ENCODE data around the gene IFNAR2. TPM values are rescaled to one million over a fixed set of nuclear protein-coding genes. Genes with fewer than 3 reads are reported as not detected.

Gene IFNAR2
- polyA plus RNA-seq, 1 of the 3 experiments (the other 2 are of a cell fraction) = 10.4 TPM

DNA sequence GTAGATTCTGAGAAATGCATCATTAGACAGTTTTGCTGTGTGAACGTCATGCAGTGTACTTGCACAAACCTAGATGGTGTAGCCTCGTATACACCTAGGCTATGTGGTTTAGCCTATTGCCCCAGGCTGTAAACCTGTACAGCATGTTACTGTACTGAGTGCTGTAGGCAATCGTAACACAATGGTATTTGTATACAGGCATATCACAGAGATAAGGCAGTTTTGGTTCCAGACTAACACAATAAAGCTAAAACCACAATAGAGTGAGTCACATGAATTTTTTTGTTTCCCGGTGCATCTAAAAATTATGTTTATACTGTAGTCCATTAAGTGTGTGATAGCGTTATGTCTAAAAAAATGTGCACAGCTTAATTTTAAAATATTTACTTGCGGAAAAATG is 43.3 kb downstream of the IFNAR2 start:
- Histone ChIP-seq H3K27me3 (ENCODE audit: insufficient read depth) (no peaks in the 10 kb centered on the region), H3K9me3 (no peaks in the 10 kb centered on the region), H3K4me1 (ENCODE audit: control insufficient read depth in 1 of 2, insufficient read depth in 2 of 2, low read depth in 1 of 2, low read length in 1 of 2) (peaks cover 0 to 8% of the 10 kb centered on the region in 2 experiments; a peak in 1 of 4 replicates), H3K79me2 (ENCODE audit: insufficient read depth) (no peaks in the 10 kb centered on the region), H4K20me1 (ENCODE audit: insufficient read depth) (no peaks in the 10 kb centered on the region), H3F3A (replicated peaks; ENCODE audit: insufficient read depth) (no peaks in the 10 kb centered on the region), H3K27ac (ENCODE audit: low read depth in 2 of 2, low read length in 1 of 2) (no peak overlapping the region), H3K4me2 (no peak overlapping the region), H3K9ac (no peak overlapping the region), H3K36me3 (replicated peaks in 1 of 2; ENCODE audit: control insufficient read depth in 1 of 2, insufficient read depth in 2 of 2, low read length in 1 of 2) (peaks cover 7 to 37% of the 10 kb centered on the region in 2 experiments), H2AFZ (ENCODE audit: low read depth) (no peak overlapping the region), H3K4me3 (ENCODE audit: low read depth in 2 of 2, low read length in 1 of 2) (no peak overlapping the region), H3K9me2 (no peaks in the 10 kb centered on the region)
- WGBS (ENCODE audit: low lambda C conversion rate) = 89% methylated on average over 5 of the region's 6 CpGs
- no peak for DNase-seq
- ChIA-PET POLR2A (no interaction called here), CTCF (no interaction called here)
- no peak for TF ChIP-seq POLR2AphosphoS5 (IDR thresholded peaks at IDR 0.05; ENCODE audit: low read depth, low read length)
- no peak for TF ChIP-seq SIN3A (IDR thresholded peaks at IDR 0.05; ENCODE audit: borderline replicate concordance, low read depth, low read length)
- TF ChIP-seq SMC3 (IDR thresholded peaks at IDR 0.05; ENCODE audit: low read depth, low read length) = no peak
- TF ChIP-seq, protein P1, sequence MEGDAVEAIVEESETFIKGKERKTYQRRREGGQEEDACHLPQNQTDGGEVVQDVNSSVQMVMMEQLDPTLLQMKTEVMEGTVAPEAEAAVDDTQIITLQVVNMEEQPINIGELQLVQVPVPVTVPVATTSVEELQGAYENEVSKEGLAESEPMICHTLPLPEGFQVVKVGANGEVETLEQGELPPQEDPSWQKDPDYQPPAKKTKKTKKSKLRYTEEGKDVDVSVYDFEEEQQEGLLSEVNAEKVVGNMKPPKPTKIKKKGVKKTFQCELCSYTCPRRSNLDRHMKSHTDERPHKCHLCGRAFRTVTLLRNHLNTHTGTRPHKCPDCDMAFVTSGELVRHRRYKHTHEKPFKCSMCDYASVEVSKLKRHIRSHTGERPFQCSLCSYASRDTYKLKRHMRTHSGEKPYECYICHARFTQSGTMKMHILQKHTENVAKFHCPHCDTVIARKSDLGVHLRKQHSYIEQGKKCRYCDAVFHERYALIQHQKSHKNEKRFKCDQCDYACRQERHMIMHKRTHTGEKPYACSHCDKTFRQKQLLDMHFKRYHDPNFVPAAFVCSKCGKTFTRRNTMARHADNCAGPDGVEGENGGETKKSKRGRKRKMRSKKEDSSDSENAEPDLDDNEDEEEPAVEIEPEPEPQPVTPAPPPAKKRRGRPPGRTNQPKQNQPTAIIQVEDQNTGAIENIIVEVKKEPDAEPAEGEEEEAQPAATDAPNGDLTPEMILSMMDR (IDR thresholded peaks at IDR 0.05) = no peak
- TF ChIP-seq TAF1 (IDR thresholded peaks at IDR 0.05; ENCODE audit: borderline replicate concordance, low read depth, low read length) = no peak
- no peak for TF ChIP-seq GABPA (IDR thresholded peaks at IDR 0.05; ENCODE audit: low read depth)
- TF ChIP-seq MEF2A (IDR thresholded peaks at IDR 0.05; ENCODE audit: borderline replicate concordance, low read depth) = no peak

DNA sequence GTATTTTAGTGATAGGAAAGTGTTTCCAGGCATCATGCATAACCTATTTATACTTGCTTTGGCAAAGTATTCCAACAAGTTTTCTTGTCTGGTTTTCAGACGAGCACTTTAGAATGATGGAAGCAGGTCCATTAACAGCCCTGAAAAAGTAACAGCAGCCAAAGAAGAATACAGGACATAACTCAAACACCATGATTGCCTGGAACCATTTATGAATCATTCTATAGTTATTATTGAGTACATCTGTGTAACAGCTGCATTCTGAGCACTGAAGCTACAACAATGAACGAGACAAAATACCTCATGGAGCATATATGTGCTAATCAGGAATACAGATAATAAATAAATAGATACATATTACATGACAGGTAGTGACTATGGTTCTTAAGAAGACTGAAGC is 49.0 kb downstream of the IFNAR2 start:
- Histone ChIP-seq H3K4me1 (ENCODE audit: control insufficient read depth in 1 of 2, insufficient read depth in 2 of 2, low read depth in 1 of 2, low read length in 1 of 2) (peaks cover 0 to 2% of the 10 kb centered on the region in 2 experiments; a peak in 1 of 4 replicates), H3K27ac (ENCODE audit: low read depth in 2 of 2, low read length in 1 of 2) (no peak overlapping the region), H3F3A (replicated peaks; ENCODE audit: insufficient read depth) (no peaks in the 10 kb centered on the region), H3K9me3 (peaks cover 9% of the 10 kb centered on the region; the same call in 1 of the 2 replicates), H3K4me3 (ENCODE audit: low read depth in 2 of 2, low read length in 1 of 2) (no peak overlapping the region), H3K9ac (no peak overlapping the region), H3K36me3 (replicated peaks in 1 of 2; ENCODE audit: control insufficient read depth in 1 of 2, insufficient read depth in 2 of 2, low read length in 1 of 2) (peaks cover 18 to 62% of the 10 kb centered on the region in 2 experiments), H3K9me2 (no peaks in the 10 kb centered on the region), H3K27me3 (ENCODE audit: insufficient read depth) (no peaks in the 10 kb centered on the region), H3K4me2 (no peak overlapping the region), H2AFZ (ENCODE audit: low read depth) (no peak overlapping the region), H3K79me2 (ENCODE audit: insufficient read depth) (no peaks in the 10 kb centered on the region), H4K20me1 (ENCODE audit: insufficient read depth) (no peaks in the 10 kb centered on the region)
- ChIA-PET POLR2A (no interaction called here), CTCF (no interaction called here)
- WGBS (ENCODE audit: low lambda C conversion rate) = 86% methylated on average over 2 of the region's 2 CpGs
- no peak for DNase-seq
- TF ChIP-seq TEAD4 (IDR thresholded peaks at IDR 0.05; ENCODE audit: borderline replicate concordance, insufficient read depth) (no peak), RXRA (IDR thresholded peaks at IDR 0.05; ENCODE audit: borderline replicate concordance, low read depth) (no peak), TAF1 (IDR thresholded peaks at IDR 0.05; ENCODE audit: borderline replicate concordance, low read depth, low read length) (no peak), FOSL2 (IDR thresholded peaks at IDR 0.05; ENCODE audit: borderline replicate concordance, low read depth) (no peak), NRF1 (IDR thresholded peaks at IDR 0.05; ENCODE audit: low read depth, low read length) (no peak), NFIC (IDR thresholded peaks at IDR 0.05; ENCODE audit: borderline replicate concordance) (no peak), SIN3A (IDR thresholded peaks at IDR 0.05; ENCODE audit: borderline replicate concordance, low read depth, low read length) (no peak), TCF12 (IDR thresholded peaks at IDR 0.05) (no peak), GABPA (IDR thresholded peaks at IDR 0.05; ENCODE audit: low read depth) (no peak), RCOR1 (IDR thresholded peaks at IDR 0.05; ENCODE audit: low read length) (no peak), YY1 (IDR thresholded peaks at IDR 0.05; ENCODE audit: low read depth) (no peak), MEF2A (IDR thresholded peaks at IDR 0.05; ENCODE audit: borderline replicate concordance, low read depth) (no peak), SMC3 (IDR thresholded peaks at IDR 0.05; ENCODE audit: low read depth, low read length) (no peak), GATA2 (CRISPR knock-in tag; IDR thresholded peaks at IDR 0.05) (no peak)
- TF ChIP-seq, protein P2, sequence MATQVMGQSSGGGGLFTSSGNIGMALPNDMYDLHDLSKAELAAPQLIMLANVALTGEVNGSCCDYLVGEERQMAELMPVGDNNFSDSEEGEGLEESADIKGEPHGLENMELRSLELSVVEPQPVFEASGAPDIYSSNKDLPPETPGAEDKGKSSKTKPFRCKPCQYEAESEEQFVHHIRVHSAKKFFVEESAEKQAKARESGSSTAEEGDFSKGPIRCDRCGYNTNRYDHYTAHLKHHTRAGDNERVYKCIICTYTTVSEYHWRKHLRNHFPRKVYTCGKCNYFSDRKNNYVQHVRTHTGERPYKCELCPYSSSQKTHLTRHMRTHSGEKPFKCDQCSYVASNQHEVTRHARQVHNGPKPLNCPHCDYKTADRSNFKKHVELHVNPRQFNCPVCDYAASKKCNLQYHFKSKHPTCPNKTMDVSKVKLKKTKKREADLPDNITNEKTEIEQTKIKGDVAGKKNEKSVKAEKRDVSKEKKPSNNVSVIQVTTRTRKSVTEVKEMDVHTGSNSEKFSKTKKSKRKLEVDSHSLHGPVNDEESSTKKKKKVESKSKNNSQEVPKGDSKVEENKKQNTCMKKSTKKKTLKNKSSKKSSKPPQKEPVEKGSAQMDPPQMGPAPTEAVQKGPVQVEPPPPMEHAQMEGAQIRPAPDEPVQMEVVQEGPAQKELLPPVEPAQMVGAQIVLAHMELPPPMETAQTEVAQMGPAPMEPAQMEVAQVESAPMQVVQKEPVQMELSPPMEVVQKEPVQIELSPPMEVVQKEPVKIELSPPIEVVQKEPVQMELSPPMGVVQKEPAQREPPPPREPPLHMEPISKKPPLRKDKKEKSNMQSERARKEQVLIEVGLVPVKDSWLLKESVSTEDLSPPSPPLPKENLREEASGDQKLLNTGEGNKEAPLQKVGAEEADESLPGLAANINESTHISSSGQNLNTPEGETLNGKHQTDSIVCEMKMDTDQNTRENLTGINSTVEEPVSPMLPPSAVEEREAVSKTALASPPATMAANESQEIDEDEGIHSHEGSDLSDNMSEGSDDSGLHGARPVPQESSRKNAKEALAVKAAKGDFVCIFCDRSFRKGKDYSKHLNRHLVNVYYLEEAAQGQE (IDR thresholded peaks at IDR 0.05; ENCODE audit: low read depth, low read length) = no peak
- TF ChIP-seq, protein P3, sequence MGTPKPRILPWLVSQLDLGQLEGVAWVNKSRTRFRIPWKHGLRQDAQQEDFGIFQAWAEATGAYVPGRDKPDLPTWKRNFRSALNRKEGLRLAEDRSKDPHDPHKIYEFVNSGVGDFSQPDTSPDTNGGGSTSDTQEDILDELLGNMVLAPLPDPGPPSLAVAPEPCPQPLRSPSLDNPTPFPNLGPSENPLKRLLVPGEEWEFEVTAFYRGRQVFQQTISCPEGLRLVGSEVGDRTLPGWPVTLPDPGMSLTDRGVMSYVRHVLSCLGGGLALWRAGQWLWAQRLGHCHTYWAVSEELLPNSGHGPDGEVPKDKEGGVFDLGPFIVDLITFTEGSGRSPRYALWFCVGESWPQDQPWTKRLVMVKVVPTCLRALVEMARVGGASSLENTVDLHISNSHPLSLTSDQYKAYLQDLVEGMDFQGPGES (IDR thresholded peaks at IDR 0.05; ENCODE audit: low read depth, low read length) = no peak
- TF ChIP-seq, protein P4, sequence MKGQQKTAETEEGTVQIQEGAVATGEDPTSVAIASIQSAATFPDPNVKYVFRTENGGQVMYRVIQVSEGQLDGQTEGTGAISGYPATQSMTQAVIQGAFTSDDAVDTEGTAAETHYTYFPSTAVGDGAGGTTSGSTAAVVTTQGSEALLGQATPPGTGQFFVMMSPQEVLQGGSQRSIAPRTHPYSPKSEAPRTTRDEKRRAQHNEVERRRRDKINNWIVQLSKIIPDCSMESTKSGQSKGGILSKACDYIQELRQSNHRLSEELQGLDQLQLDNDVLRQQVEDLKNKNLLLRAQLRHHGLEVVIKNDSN (IDR thresholded peaks at IDR 0.05; ENCODE audit: borderline replicate concordance, low read depth) = no peak

Data from SK-N-SH (cell line).